Pancreas (tissue), 10 donors: ENCODE measurements around the gene STT3B. TPM values are rescaled to one million over a fixed set of nuclear protein-coding genes. Genes with fewer than 3 reads are reported as not detected.
"Not testable (repeated sequence)": the region's sequence is repeated elsewhere in the genome, so short reads cannot be mapped to it uniquely, and the experiment has no call there.

Source experiments
- ATAC-seq, 4 donors: fragments of 200-7000 bp; cut with Tn5 transposase; one replicate each; pipeline versions ENCODE4 v1.8.0 to v1.9.1; 2020; ENCODE audit warnings: mild to moderate bottlenecking in 4 of 4, moderate library complexity in 4 of 4
- DNase-seq, 6 donors: peaks; one replicate each; pipeline ENCODE4 v3.0.0-alpha.2; 2020
- FAIRE-seq: peaks from 2 replicates; lab custom pipeline; 2012; peaks lifted over from hg19 to GRCh38; lab: Jason Lieb, UNC
- H3K27ac ChIP-seq, 4 donors: fragments of 200-600 bp; sonication (generic); 1 replicate in 3 of 4; 2 replicates in 1 of 4; pipeline versions ENCODE4 v1.5.0 to v1.8.0; 2020
- H3K27me3 ChIP-seq, 4 donors: fragments of 200-600 bp; one replicate each; pipeline ENCODE4 v1.8.0; 2021
- H3K36me3 ChIP-seq, 3 donors: fragments of 200-600 bp; sonication (generic) in 1 of 3; one replicate each; pipeline versions ENCODE4 v1.5.0 to v1.8.0; 2020 to 2021
- H3K4me1 ChIP-seq, 3 donors: fragments of 200-600 bp; one replicate each; pipeline ENCODE4 v1.8.0; 2021
- H3K4me3 ChIP-seq, 4 donors: fragments of 200-600 bp; sonication (generic) in 2 of 4; one replicate each; pipeline versions ENCODE4 v1.5.0 to v1.8.0; 2020 to 2021
- H3K9me3 ChIP-seq, 4 donors: fragments of 200-600 bp; one replicate each; pipeline ENCODE4 v1.8.0; 2021
- WGBS, 2 donors: extraction: QIAGEN DNeasy Blood & Tissue Kit; methylation state at CpG; one replicate each; pipeline ENCODE4 v1.1.7; 2013; 5-methylcytosine and 5-hydroxymethylcytosine counted together
- intact Hi-C, 3 donors: fragments of 100-400 bp; cut with DNase I; formaldehyde crosslinking; loops; one replicate each; pipeline versions ENCODE4 v1.11.1 to v1.14.2; 2022
- polyA plus RNA-seq, 2 donors: library from polyadenylated mRNA; stranded (reverse); fragments of 200-250 nt; gene quantifications; one replicate each; pipeline ENCODE4 v1.2.3, GENCODE V29; 2013
- total RNA-seq, 6 donors: library from RNA; stranded (reverse); fragmentation: NEBNext Ultra II Directional in 4 of 6; extraction: Animal tissue kit (Norgen Biotek cat#: 25700) in 4 of 6; gene quantifications; one replicate each; pipeline versions ENCODE4 v1.2.1 to v1.2.4, GENCODE V29; 2021 to 2023
- TF ChIP-seq, protein P1 (sequence below), 4 donors: fragments of 200-600 bp; sonication (generic) in 3 of 4; IDR thresholded peaks; one replicate each; pipeline versions ENCODE4 v1.5.0 to v1.8.0; 2021; ENCODE audit warnings: antibody characterized with exemption in 4 of 4
- donor health status: healthy with polysubstance abuse.
- donor health status: DM: no; HTN: no; CAD: no; lungs with moderate emphysema.
- donor health status: DM: no; HTN: no; CAD: no.
- donor health status: control.
- donor health status: control.
- donor health status: Bipolar disorder and iron deficiency.
- donor health status: DM: yes; HTN: yes; CAD: no.
- donor health status: DM: no; HTN: no; CAD: no.
- donor health status: DM: no; HTN: no; CAD: no.
- donor health status: DM: yes; HTN: yes; CAD: no.

STT3B gene
- total and polyA plus RNA-seq, 8 donors: 23.7 to 61.9 (median 51.0) TPM

DNA sequence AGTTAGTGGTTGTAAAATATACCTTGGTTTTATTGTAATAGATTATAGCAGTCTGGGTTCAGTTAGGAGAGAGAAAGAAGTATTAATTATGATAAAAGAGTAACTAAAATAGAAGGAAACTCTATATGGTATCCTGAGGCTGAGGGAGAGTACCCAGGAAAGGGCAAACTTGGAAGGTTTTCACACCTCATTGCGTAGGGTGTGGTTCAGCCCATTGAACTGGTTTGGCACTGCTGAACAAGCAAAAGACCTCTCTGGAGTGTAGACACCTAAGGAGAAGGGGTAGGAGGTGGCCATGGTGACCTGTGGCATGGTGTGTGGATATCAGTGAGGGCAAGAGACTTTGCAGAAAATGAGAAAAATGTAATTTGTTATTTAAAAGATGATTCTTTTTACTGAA, 63.5 kb downstream of the STT3B start:
- no peaks in the 10 kb centered on the region for H3K4me1 ChIP-seq
- FAIRE-seq: no peak
- TF ChIP-seq, protein P1, sequence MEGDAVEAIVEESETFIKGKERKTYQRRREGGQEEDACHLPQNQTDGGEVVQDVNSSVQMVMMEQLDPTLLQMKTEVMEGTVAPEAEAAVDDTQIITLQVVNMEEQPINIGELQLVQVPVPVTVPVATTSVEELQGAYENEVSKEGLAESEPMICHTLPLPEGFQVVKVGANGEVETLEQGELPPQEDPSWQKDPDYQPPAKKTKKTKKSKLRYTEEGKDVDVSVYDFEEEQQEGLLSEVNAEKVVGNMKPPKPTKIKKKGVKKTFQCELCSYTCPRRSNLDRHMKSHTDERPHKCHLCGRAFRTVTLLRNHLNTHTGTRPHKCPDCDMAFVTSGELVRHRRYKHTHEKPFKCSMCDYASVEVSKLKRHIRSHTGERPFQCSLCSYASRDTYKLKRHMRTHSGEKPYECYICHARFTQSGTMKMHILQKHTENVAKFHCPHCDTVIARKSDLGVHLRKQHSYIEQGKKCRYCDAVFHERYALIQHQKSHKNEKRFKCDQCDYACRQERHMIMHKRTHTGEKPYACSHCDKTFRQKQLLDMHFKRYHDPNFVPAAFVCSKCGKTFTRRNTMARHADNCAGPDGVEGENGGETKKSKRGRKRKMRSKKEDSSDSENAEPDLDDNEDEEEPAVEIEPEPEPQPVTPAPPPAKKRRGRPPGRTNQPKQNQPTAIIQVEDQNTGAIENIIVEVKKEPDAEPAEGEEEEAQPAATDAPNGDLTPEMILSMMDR (IDR thresholded peaks at IDR 0.05): no peak
- 88 to 100% methylated on average over 1 of the region's 1 CpG for whole genome bisulfite sequencing, 2 donors
- intact Hi-C loops: no loop called here
- H3K9me3 ChIP-seq: no peaks in the 10 kb centered on the region
- no peaks in the 10 kb centered on the region for H3K27me3 ChIP-seq
- DNase-seq: no peak
- ATAC-seq: no peak
- no peaks in the 10 kb centered on the region for H3K36me3 ChIP-seq
- H3K4me3 ChIP-seq: no peak overlapping the region
- no peak overlapping the region for H3K27ac ChIP-seq

DNA sequence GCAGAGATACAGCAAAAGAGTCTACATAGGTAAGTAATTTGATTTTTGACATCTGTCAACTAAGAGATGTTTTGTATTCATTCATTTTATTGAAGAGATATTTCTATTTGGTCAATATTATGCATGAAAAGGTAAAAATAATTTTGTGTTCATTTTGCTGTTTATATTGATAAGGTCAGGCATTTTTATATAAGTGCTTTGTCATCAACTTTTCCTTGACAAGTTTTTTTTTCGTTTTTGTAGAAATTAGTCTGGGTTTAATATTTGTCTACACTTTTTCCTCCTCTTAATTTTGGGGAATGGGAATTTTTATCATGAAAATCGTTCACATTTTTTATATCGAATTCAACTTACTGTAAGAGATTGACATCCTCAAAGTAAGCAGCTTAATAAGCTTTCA, 67.7 kb downstream of the STT3B start:
- H3K36me3 ChIP-seq: no peaks in the 10 kb centered on the region
- no peak overlapping the region for H3K27ac ChIP-seq
- TF ChIP-seq, protein P1 (IDR thresholded peaks at IDR 0.05): no peak
- FAIRE-seq (no peak), DNase-seq (no peak), ATAC-seq (no peak)
- WGBS, 2 donors: 89 to 94% methylated on average over 3 of the region's 3 CpGs
- H3K27me3 ChIP-seq: no peaks in the 10 kb centered on the region
- intact Hi-C loops: no loop called here
- H3K9me3 ChIP-seq: no peaks in the 10 kb centered on the region
- H3K4me1 ChIP-seq: peaks cover 0 to 4% (median 0%) of the 10 kb centered on the region in 3 donors
- H3K4me3 ChIP-seq: no peak overlapping the region

DNA sequence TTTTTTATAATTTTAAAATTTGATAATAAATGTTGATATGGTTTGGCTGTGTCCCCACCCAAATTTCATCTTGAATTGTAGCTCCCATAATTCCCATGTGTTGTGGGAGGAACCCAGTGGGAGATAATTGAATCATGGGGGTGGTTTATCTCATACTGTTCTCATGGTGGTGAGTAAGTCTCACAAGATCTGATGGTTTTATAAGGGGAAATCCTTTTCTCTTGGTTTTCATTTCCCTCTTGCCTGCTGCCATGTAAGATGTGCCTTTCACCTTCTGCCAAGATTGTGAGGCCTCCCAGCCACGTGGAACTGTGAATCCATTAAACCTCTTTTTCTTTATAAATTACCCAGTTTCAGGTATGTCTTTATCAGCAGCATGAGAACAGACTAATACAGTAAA, 72.6 kb downstream of the STT3B start:
- H3K27ac ChIP-seq, H3K36me3 ChIP-seq, H3K9me3 ChIP-seq, intact Hi-C loops, H3K4me3 ChIP-seq, H3K4me1 ChIP-seq, H3K27me3 ChIP-seq, ATAC-seq, FAIRE-seq, DNase-seq: not testable (repeated sequence)
- 94 to 96% methylated on average over 1 of the region's 1 CpG for WGBS, 2 donors

DNA sequence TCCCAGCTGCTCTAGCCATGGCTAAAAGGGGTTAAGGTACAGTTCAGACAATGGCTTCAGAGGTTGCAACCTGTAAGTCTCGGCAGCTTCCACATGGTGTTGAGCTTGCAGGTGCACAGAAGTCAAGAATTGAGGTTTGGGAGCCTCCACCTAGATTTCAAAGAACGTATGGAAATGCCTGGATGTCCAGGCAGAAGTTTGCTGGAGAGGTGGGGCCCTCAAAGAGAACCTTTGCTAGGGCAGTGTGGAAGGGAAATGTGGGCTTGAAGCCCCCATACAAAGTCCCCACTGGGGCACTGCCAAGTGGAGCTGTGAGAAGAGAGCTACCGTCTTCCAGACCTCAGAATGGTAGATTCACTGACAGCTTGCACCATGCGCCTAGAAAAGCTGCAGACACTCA, 73.7 kb downstream of the STT3B start:
- Histone ChIP-seq H3K9me3 (no peaks in the 10 kb centered on the region), H3K27ac (no peak overlapping the region), H3K4me3 (no peak overlapping the region), H3K36me3 (peaks cover 0 to 6% (median 0%) of the 10 kb centered on the region in 3 donors), H3K4me1 (peaks cover 0 to 4% (median 0%) of the 10 kb centered on the region in 3 donors), H3K27me3 (no peaks in the 10 kb centered on the region)
- 96 to 99% methylated on average over 4 of the region's 4 CpGs for WGBS, 2 donors
- FAIRE-seq (no peak), ATAC-seq (no peak), DNase-seq (no peak)
- intact Hi-C loops: no loop called here
- TF ChIP-seq, protein P1 (IDR thresholded peaks at IDR 0.05): no peak

DNA sequence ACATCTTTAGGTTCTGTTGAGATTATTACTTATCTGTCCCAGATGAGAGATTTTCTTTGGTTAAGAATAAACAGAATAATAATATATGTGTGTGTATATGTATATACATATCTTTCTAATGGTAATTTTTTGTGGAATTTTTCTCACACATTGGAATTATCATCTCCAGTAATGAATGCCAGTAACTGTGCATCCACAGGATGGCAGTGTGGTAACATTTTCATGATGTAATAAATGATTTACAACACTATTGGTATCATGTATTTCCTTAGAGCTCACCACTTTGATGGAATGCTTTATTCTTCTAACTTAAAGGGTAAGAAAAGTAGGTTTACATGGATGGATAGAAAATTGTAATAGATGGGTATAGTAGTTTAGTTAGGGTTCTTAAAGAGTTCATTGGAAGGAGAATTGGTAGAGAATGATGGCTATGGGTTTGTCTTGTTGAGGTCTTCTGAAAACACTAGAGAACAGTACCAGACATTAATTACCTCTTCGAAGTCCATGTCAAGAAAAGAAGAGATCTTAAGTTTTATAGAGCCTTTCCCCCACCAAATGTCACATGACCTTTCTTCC, 78.1 kb downstream of the STT3B start:
- H3K4me1 ChIP-seq: peaks cover 3 to 22% (median 4%) of the 10 kb centered on the region in 3 donors
- intact Hi-C loops: no loop called here
- WGBS, 2 donors: 95 to 96% methylated on average over 1 of the region's 1 CpG
- TF ChIP-seq, protein P1 (IDR thresholded peaks at IDR 0.05): peak in 1 of 4 donors; percentile 20
- H3K27ac ChIP-seq: no peak overlapping the region
- H3K9me3 ChIP-seq: no peaks in the 10 kb centered on the region
- H3K27me3 ChIP-seq: no peaks in the 10 kb centered on the region
- ATAC-seq: peak in 2 of 4 donors; percentile 59 to 61
- FAIRE-seq: peak; percentile 45
- no peak for DNase-seq
- no peak overlapping the region for H3K4me3 ChIP-seq
- H3K36me3 ChIP-seq: peaks cover 0 to 4% (median 0%) of the 10 kb centered on the region in 3 donors
